HEK293 (cell line): Measurements from ENCODE around the gene AKT2.

Source experiments
- ATF2 ChIP-seq: fragments of 450-650 bp; formaldehyde crosslinking; IDR thresholded peaks from 2 replicates; pipeline ENCODE4 v1.5.1; 2016; ENCODE audit warnings: missing biosample characterization, missing genetic modification characterization, low read depth
- CTCF ChIP-seq: fragments of 450-650 bp; formaldehyde crosslinking; IDR thresholded peaks from 2 replicates; pipeline ENCODE4 v1.5.1; 2016; ENCODE audit warnings: missing biosample characterization, missing genetic modification characterization
- GLI2 ChIP-seq: fragments of 450-650 bp; formaldehyde crosslinking; IDR thresholded peaks from 2 replicates; pipeline ENCODE4; 2017; ENCODE audit warnings: missing biosample characterization, missing genetic modification characterization, low read depth, borderline replicate concordance
- MEIS1 ChIP-seq: sonication (generic); formaldehyde crosslinking; IDR thresholded peaks from 2 replicates; pipeline ENCODE4 v1.8.1; 2022; ENCODE audit warnings: missing genetic modification reagents, mild to moderate bottlenecking, borderline replicate concordance
- PRDM2 ChIP-seq: fragments of 450-650 bp; formaldehyde crosslinking; IDR thresholded peaks from 2 replicates; pipeline ENCODE4 v1.5.1; 2016; ENCODE audit warnings: missing biosample characterization, missing genetic modification characterization, borderline replicate concordance
- ZBTB21 ChIP-seq: fragments of 450-650 bp; formaldehyde crosslinking; IDR thresholded peaks from 2 replicates; pipeline ENCODE4 v1.5.1; 2017; ENCODE audit warnings: missing biosample characterization, missing genetic modification characterization
- ZNF175 ChIP-seq: fragments of 450-650 bp; formaldehyde crosslinking; IDR thresholded peaks from 2 replicates; pipeline ENCODE4 v1.5.1; 2016; ENCODE audit warnings: missing biosample characterization, missing genetic modification characterization
- ZNF350 ChIP-seq: fragments of 450-650 bp; formaldehyde crosslinking; IDR thresholded peaks from 2 replicates; pipeline ENCODE4 v1.5.0; 2017; ENCODE audit warnings: missing biosample characterization, mild to moderate bottlenecking, missing genetic modification characterization
- ZNF585B ChIP-seq: fragments of 450-650 bp; formaldehyde crosslinking; IDR thresholded peaks from 2 replicates; pipeline ENCODE4 v1.5.1; 2016; ENCODE audit warnings: missing biosample characterization, missing genetic modification characterization

GRCh38 chr19:40326201-40326600 lies 41.1 kb upstream of the AKT2 start:
- TF ChIP-seq MEIS1 (CRISPR knock-in tag) (no peak), ZNF175 (tag by site-specific recombination) (no peak), PRDM2 (tag by site-specific recombination) (no peak), CTCF (tag by site-specific recombination) (no peak), ZNF350 (tag by site-specific recombination) (no peak), ZBTB21 (tag by site-specific recombination) (no peak), ATF2 (tag by site-specific recombination) (no peak), GLI2 (tag by site-specific recombination) (no peak), ZNF585B (tag by site-specific recombination) (no peak)
